Esophagus muscularis mucosa (tissue), 4 donors: Measurements from ENCODE around the gene UBAP2L.

Source experiments
- CTCF ChIP-seq, 3 experiments: fragments of 200-600 bp in 2 of 3; fragments of 450-650 bp in 1 of 3; sonication (generic) in 2 of 3; IDR thresholded peaks; one replicate each; pipeline ENCODE4 v1.5.1; 2017 to 2019; ENCODE audit warnings: antibody characterized with exemption in 3 of 3, mild to moderate bottlenecking in 2 of 3, moderate library complexity in 1 of 3
- EP300 ChIP-seq: sonication (generic); formaldehyde crosslinking; IDR thresholded peaks from one replicate; pipeline ENCODE4 v1.6.1; 2017; ENCODE audit warnings: antibody characterized with exemption
- POLR2A ChIP-seq: fragments of 450-650 bp; IDR thresholded peaks from one replicate; pipeline ENCODE4 v1.6.1; 2017; ENCODE audit warnings: antibody characterized with exemption, moderate library complexity, mild to moderate bottlenecking, low read depth
- POLR2AphosphoS5 ChIP-seq, 2 donors: sonication (generic); formaldehyde crosslinking; IDR thresholded peaks; one replicate each; pipeline ENCODE4 v1.6.1; 2017; ENCODE audit warnings: antibody characterized with exemption in 2 of 2

- TF ChIP-seq CTCF (IDR thresholded peaks at IDR 0.05): no peak
- TF ChIP-seq EP300: no peak
- no peak for TF ChIP-seq POLR2A
- TF ChIP-seq POLR2AphosphoS5 (IDR thresholded peaks at IDR 0.05): no peak
These were observed 67.9 kb downstream of the UBAP2L start for GRCh38 chr1:154288661-154289060.
